ENCODE data around the gene HECTD4.

The HECTD4 gene

DNA sequence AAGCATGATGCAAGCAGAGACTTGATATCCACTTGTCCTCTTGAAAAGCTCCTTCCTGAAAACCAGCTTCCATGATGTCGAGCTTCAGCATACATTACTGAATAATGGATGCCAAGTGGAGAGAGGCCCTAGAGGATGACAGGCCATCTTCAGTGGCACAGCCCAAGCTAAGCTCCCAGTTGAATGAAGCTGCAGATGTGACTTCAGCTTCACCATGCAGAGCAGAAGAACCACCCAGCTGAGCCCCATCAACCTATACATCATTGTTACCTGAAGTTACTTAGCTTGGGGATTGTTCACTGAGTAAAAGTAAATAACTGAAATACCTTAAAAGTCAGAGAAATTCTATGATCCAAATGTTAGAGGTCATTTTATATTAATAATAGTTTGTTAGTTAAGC, 93.6 kb downstream of the HECTD4 start:
- no peak overlapping the region for H3K27ac ChIP-seq
- TF ChIP-seq, protein P1, sequence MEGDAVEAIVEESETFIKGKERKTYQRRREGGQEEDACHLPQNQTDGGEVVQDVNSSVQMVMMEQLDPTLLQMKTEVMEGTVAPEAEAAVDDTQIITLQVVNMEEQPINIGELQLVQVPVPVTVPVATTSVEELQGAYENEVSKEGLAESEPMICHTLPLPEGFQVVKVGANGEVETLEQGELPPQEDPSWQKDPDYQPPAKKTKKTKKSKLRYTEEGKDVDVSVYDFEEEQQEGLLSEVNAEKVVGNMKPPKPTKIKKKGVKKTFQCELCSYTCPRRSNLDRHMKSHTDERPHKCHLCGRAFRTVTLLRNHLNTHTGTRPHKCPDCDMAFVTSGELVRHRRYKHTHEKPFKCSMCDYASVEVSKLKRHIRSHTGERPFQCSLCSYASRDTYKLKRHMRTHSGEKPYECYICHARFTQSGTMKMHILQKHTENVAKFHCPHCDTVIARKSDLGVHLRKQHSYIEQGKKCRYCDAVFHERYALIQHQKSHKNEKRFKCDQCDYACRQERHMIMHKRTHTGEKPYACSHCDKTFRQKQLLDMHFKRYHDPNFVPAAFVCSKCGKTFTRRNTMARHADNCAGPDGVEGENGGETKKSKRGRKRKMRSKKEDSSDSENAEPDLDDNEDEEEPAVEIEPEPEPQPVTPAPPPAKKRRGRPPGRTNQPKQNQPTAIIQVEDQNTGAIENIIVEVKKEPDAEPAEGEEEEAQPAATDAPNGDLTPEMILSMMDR (IDR thresholded peaks at IDR 0.05) = no peak
- TF ChIP-seq ZFX (IDR thresholded peaks at IDR 0.05; ENCODE audit: borderline replicate concordance) = no peak

DNA sequence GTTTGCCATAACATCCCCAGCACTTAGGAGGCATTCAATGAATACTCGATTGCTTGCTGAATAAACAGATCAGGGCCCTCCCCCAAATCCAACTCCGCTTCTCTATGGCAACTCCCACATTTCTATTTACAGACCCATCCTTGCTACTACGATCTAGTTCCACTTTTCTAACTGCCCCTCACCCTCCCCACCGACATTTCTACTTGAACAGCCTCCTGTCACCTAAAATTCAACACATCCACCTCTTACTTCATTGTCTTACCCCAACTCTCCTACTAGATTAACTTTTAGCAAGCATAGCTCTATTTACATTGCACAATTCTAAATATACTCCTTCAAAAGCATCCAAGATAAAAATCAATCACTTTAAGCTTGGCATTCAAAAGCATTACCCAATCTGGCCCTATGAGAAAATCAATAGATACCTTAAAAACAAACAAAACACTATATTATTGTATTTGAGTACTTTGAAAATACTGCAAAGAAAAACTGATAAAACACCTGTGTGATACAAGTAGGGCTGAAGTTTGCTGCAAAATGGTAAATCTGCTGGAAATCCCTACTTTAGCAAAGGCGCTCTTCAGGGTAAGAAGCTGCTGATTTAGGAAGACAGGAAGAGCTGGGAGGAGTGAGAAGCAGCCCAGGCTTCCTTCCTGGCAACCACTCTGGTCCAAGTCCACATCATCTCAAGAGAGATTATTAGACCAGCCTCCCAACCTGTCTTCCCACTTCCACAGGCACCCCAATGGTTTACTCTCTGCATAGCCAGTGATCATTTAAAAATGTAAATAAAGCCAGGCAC, 96.4 kb downstream of the HECTD4 start:
- no peak overlapping the region for H3K27ac ChIP-seq
- TF ChIP-seq, protein P1 (IDR thresholded peaks at IDR 0.05) = no peak
- no peak for TF ChIP-seq ZFX (IDR thresholded peaks at IDR 0.05; ENCODE audit: borderline replicate concordance)

DNA sequence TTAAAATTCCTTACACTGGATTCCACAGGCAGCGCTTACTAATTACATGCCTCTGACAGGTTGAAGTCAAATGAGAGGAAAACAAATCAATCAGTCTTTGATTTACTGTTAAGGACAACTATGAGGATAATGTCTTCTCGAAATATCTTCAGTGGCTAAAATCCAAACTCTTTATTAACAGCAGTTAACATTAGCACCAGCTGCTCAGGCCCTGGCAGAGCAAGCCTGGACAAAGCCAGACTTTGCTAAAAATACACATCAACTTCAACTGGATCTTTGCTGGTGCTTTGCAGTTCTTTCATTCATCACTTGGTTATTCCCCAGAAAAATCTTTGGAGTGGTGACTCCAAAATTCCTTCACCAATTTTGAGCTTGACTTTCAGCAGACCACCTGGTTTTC, 98.7 kb downstream of the HECTD4 start:
- no peak overlapping the region for H3K27ac ChIP-seq
- TF ChIP-seq, protein P1 (IDR thresholded peaks at IDR 0.05) = no peak
- no peak for TF ChIP-seq ZFX (IDR thresholded peaks at IDR 0.05; ENCODE audit: borderline replicate concordance)

DNA sequence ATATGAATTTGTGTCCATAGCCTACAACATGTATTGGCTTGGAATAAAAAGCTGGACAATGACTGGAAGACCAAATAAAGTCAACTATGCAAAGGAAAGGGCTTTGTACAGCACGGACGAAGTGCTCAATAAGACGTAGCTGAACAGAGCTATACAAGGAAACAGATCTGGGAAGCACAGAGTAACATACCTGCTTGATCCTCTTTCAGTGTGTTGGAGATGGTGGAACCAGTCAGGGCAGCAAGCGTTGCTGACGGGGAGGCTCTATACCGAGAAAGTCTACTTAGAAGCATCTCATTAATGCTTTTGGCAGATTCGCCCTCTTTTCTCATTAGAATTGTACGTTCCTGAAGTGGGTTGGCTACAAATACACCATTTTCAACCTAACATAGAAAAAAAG, 99.3 kb downstream of the HECTD4 start:
- TF ChIP-seq, protein P1 (IDR thresholded peaks at IDR 0.05) = no peak
- no peak for TF ChIP-seq ZFX (IDR thresholded peaks at IDR 0.05; ENCODE audit: borderline replicate concordance)
- no peak overlapping the region for H3K27ac ChIP-seq

DNA sequence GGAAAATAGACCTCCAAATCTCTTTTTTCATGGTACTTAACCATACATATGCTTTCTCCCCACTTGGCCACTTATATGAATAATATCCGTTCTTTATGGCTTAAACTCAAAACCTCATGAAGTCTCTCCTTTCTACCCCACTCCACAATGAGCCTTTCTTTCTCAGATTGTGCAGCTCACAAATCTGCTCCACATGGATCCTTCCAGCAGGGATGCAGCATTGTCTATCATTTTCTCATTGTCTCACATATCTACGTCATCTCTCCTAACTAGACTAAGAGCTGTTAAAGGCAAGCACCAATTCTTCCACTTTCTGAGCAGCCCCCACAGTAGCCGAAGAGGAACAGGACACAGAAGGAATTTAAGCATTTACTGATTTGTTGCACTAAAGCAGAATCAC, 106.4 kb downstream of the HECTD4 start:
- TF ChIP-seq, protein P1 (IDR thresholded peaks at IDR 0.05) = no peak
- no peak for TF ChIP-seq ZFX (IDR thresholded peaks at IDR 0.05; ENCODE audit: borderline replicate concordance)
- H3K27ac ChIP-seq = no peak overlapping the region

DNA sequence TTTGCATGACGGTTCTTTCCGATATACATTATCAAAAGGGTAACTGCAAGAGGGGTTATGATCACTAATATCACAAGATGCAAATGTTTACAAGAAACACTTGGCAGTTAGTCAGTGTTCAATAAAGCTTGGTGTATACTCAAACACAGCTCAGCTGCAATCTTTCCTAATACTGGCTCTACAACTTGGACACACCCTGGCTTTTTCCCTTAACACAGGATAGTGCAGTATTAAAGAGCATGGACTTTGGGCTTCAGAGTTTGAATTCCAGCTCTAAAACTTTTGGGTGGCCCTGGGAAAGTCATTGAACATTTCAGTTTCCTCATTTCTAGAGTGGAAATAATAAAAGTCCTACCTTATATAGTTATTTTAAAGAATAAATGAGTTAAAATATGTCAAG, 107.0 kb downstream of the HECTD4 start:
- no peak overlapping the region for H3K27ac ChIP-seq
- TF ChIP-seq ZFX (IDR thresholded peaks at IDR 0.05; ENCODE audit: borderline replicate concordance) = no peak
- TF ChIP-seq, protein P1 (IDR thresholded peaks at IDR 0.05) = no peak

DNA sequence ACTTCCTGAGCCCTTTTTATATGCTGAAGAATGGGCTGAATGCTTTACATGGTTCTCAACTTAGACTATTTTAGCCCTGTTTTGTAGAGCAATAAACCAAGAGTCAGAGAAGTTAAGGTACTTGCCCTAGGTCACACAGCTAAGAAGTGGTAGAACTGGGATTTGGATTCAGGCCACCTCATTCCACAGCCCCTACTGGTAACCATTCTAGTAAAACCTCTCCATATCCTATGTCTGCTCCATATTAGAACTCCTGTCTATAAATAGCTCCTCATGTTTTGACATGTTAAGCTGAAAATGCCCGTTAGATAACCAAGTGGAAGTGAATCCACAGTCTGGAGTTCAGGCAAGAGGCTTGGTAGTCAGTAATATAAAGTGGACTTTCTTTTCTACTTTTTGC, 111.6 kb downstream of the HECTD4 start:
- no peak overlapping the region for H3K27ac ChIP-seq
- TF ChIP-seq ZFX (IDR thresholded peaks at IDR 0.05; ENCODE audit: borderline replicate concordance) = no peak
- TF ChIP-seq, protein P1 (IDR thresholded peaks at IDR 0.05) = no peak
